GM19397 (cell line): ENCODE measurements around the gene TMEM154.

ENCODE experiments used
- ATAC-seq: cut with Tn5 transposase; IDR thresholded peaks from one replicate; pipeline ENCODE4 v1.9.1; 2021; ENCODE audit warnings: mild to moderate bottlenecking, moderate library complexity; ENCODE audit not compliant: unreplicated experiment

Gene TMEM154

DNA sequence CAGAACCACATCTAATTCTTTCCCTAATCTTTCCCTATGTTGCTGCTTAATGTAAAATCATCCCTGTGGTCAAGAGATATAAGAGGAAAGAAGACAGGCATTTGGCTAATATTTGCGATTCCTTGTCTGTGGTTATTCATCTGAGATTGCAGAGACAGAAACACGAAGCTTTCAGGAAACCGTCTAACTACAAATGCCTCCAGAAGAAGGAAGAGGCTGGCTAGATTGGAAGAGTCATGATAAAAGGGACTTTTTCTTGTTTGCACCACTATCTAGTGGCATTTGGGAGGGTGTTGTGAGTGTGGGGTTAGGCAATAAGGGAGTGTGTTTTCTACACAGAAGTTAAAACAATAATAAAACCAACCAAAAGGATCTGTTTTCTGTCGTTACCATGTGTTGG lies 43.9 kb downstream of the TMEM154 start:
- ATAC-seq = no peak

DNA sequence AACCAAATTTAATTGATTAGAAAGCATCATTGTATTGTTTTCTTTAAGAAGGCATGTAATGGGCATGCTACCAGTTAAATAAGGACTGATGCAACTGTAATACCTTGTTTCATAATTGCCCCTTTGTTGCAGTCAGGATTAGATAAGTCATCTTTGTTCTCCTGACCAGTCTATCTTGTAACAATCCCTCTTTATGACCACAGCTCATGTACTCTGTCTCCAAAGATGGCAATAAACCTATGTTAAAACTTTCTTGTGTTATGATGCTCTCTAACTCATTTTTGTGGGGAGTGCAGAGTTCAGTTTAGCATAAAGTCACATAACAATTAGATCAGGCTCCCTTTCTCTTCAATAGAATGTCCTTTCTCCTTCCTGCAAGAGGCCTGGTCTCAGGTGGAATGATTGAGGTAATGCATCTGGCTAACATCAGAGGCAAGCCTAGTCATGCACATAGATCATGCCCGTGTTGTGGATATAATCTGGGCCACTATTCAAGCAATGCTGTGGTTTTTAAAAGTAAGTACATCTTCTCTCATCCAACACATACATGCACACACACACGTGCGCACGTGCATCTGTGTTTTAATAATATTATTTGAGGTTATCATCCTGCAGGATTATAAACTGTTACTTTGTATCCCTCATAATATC lies 45.6 kb downstream of the TMEM154 start:
- no peak for ATAC-seq

DNA sequence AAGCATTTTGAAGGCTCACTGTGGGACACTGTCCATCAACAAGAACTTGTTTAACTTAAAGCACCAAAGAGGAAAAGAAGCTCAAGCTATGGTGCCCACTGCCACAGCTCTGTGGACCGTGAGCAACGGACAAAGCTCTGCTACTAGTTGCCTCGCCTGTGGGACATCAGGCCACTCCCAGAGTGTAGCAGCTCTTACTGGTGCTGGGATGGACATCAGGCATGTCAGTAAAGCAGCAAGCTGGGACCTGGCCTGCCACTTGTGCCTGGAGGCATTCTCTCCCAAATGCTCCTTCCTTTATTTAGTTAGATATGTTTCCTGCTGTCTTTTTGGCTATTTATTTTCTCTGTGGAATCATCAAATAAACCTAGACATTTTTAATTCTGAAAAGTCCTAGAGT lies 46.7 kb downstream of the TMEM154 start:
- no peak for ATAC-seq

- no peak for ATAC-seq
Observed at GRCh38 chr4:152630324-152630723, 49.5 kb downstream of the TMEM154 start.

DNA sequence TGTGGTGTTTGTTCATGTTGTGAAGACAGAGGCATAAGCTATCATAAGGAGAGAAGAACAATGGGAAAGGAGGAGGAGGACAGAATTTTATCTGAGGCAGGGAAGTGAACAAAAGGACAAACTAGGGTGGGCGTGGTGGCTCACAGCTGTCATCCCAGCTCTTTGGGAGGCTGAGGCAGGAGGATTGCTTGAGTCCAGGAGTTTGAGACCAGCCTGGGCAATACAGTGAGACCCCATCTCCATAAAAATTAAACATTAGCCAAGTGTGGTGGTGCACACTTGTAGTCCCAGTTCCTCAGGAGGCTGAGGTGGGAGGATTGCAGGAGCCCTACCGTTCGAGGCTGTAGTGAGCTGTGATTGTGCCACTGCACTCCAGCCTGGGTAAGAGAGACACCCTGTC lies 49.9 kb downstream of the TMEM154 start:
- ATAC-seq = no peak

GRCh38 chr4:152628128-152628527 lies 51.7 kb downstream of the TMEM154 start:
- ATAC-seq = no peak

DNA sequence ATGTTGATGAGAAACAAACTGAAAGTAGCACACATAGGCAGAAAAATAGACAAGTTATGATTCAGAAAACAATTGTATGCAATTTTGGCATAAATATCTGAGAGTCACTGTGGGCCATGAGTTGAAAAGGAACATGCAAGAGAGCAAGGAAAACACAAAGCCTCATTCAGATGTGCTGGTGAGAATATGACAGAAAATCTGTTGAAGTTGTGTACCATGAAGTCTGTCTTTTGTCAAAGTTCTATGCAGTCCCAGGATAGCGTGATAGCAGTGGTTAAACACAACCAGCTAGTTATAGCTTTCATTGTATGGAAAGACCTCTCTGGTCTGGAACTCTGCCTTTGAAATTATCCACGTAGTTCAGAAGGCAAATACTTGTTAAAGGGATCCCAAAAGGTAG lies 53.0 kb downstream of the TMEM154 start:
- ATAC-seq = no peak

- ATAC-seq = no peak
Observed at GRCh38 chr4:152620915-152621314, 58.9 kb downstream of the TMEM154 start.

DNA sequence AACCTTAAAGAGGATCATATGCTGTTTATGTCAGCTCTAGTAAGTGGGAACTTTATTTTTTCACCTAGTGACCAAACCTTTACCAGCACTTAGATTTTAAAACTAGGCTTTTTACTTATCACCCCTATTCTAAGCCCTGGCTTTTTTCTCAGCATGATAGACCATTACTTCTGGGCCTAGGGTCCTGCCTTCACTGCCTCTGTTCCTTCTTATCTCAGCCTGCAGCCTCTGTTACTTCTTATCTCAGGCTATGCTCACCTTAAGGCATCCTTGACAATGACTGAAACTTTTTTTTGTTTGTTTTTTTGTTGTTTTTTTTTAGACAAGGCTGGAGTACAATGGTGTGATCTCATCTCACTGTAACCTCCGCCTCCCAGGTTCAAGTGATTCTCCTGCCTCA lies 59.6 kb downstream of the TMEM154 start:
- no peak for ATAC-seq

GRCh38 chr4:152619556-152619955 lies 60.2 kb downstream of the TMEM154 start:
- ATAC-seq = no peak

GRCh38 chr4:152618971-152619370 lies 60.8 kb downstream of the TMEM154 start:
- no peak for ATAC-seq

GRCh38 chr4:152616804-152617203 lies 63.0 kb downstream of the TMEM154 start:
- no peak for ATAC-seq

DNA sequence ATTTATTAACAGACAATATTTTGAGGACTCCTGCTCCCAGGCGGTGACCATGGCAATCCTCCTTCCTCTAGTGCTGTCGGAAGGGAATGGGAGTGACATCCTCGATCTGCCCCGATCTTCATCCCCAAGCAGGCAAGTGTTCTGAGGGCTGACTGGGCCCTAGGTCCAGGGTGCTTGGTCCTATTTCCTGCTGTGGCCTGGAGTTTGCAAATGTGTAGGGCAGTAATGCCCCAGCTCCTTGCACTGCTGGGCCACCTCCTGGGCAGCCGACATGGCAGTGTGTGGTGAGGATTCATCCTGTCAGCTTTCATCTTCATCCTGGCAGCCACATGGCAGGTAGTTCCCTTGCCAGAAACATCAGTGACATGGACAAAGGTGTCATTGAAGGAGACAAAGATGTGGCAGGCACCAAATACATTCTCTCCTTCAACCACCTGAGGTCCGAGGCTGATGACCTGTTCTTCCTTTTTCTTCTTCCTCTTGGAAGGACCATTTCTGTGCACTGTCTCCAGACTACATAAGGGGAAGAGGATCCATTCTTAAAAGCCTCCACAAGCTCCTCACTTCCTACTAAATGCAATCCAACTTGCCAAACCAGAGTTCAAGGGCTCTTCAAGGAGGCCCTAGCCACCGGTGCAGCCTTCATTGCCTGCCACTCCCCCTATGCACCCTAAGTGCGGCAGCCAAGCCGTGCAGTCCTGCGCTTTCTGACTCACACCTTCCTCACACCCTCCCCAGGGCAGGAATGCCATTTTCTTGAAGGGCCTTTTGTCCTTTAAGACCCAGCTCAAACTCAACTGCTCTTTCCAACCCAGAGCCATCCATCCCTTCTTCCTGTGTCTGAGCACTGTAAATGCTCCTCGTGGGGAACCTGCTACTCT lies 65.7 kb downstream of the TMEM154 start:
- no peak for ATAC-seq

GRCh38 chr4:152613351-152613750 lies 66.4 kb downstream of the TMEM154 start:
- no peak for ATAC-seq

DNA sequence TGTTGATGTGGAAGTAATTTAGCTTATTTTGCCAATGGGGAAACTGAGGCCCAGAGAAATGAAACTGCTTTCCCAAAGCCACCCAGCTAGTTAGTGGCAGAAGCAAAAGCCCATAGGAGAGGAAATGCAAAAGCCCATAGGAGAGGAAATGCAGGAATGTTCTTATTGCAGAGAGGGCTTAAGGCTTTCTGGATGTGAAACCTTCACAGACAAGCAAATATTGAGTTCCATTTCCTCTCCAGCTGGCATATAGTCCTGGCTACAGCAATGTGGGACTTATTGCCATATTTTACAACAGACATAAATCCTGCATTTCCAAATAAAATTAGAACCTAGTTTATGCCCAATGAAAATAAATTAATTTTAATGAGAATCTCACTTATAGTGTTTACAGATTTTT lies 69.7 kb downstream of the TMEM154 start:
- no peak for ATAC-seq

DNA sequence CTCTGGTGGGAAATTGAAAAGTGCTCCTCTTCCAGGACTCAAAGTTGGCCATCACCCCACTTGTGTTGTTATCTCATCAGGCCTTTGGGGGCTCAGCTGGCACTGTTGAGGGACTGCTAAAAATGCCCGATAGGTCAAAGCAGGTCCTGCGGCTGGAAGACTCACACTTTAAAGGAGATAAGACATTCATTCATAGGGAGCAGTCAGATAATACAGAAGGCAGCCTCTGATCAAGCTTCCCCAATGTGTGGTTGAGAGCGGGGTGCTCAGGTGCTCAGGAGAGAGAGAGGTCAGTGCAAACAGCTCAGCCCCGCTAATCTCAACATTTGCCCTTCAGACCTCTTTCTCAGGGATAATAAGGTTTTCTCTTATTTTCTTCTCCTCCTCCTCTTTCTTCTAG lies 70.3 kb downstream of the TMEM154 start:
- ATAC-seq = no peak

- no peak for ATAC-seq
Observed at GRCh38 chr4:152607178-152607577, 72.6 kb downstream of the TMEM154 start.

- ATAC-seq = no peak
Observed at GRCh38 chr4:152606753-152607152, 73.0 kb downstream of the TMEM154 start.

DNA sequence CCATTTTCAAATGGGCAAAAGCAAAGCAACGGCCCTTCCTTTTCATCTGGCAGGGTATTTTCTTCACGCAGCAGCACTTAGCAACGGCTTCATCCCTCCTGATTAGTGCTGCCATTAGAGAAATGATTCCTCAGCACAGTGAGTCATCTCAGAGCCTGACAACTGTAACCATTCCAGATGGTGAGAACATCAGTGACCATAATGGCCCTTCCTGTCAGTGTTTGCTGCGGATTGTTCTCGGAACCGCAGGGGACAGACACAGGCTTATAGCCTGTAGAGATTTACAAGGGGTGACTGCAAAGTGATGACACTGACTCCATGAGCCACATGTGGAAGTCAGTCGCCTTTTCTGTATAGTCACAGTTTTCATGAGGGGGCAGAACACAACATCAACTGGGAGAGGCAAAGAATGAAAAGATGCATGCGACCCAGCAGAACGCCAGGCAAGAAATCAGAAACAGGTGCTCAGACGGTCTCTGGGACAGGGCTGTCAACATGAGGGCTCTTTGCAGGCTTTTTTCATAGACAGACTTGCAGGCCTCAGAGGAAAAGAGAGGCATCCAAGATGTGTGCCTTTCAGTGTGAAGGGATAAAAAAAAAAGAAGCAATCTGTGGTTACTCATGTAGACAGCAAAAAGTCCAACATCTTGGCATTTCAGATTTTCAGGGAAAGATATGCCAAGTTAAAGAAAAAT lies 74.0 kb downstream of the TMEM154 start:
- no peak for ATAC-seq

DNA sequence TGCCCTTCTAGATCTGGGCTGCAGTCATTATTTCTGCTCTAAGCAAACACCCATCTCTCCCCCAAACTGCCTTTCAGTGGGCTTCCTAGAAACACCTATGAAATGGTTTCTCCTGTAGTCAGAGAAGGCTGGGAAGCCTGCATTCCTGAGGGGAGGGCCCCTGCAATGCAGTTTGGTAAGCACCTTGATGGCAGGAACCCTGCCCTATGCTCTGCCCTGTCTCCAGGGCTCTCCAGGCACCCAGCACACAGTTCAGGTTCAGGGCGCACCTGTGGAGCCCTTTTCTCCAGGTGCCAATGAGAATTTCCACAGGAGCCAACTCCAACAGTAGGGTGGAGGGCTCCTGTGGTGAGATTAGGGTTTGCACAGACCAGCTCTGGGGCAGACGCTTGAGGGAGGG lies 74.8 kb downstream of the TMEM154 start:
- ATAC-seq = no peak

DNA sequence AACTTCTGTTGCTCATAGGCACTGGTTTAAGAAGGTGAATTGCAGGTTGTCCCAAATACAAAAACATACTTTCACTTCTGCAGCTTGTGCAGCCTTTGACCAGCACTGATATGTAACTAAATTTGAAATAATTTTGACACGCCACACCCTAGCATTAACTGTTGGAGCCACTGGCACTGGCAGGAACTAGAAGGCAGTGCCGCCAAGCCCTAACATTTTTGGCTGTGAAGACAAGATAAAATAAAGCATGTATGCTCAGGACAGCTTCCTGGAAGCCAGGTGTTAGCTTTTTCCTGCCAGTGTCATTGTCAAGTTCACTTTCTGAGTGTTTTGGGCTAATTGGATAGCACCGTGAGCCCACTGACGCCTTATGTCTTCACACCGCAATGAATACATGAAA lies 78.6 kb downstream of the TMEM154 start:
- ATAC-seq = no peak

DNA sequence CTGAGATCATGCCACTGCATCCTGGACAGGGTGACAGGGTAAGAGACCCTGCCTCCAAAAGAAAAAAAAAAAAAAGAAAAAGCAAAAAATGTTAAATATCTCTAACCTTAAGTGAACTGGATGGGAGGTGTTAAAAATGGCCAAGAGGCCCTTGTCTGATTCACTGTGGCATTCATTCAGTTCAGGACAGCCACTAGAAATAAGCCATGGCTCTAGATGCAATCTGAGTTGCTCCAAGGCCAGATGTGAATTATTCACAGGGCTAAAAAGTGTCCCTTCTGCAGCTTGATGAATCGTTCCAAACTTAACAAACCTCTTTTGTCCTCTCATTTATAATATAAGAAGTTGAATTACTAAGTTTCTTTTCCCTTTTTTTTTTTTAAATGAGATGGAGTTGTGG lies 80.2 kb downstream of the TMEM154 start:
- ATAC-seq = no peak
